Sigmoid colon (tissue), 4 donors: Measurements from ENCODE around the gene ZFHX3.

ENCODE experiments used
- EP300 ChIP-seq, 4 donors: sonication (generic); formaldehyde crosslinking; IDR thresholded peaks; one replicate each; pipeline ENCODE4 v1.6.1; 2017; ENCODE audit warnings: antibody characterized with exemption in 4 of 4
- POLR2AphosphoS5 ChIP-seq, 4 donors: sonication (generic); formaldehyde crosslinking; IDR thresholded peaks; one replicate each; pipeline ENCODE4 v1.6.1; 2017; ENCODE audit warnings: antibody characterized with exemption in 4 of 4
- TF ChIP-seq, protein P1 (sequence below), 4 experiments: fragments of 450-650 bp in 3 of 4; fragments of 200-600 bp in 1 of 4; IDR thresholded peaks; one replicate each; pipeline ENCODE4 v1.5.1; 2016 to 2019; ENCODE audit warnings: antibody characterized with exemption in 4 of 4, mild to moderate bottlenecking in 3 of 4, moderate library complexity in 2 of 4

DNA sequence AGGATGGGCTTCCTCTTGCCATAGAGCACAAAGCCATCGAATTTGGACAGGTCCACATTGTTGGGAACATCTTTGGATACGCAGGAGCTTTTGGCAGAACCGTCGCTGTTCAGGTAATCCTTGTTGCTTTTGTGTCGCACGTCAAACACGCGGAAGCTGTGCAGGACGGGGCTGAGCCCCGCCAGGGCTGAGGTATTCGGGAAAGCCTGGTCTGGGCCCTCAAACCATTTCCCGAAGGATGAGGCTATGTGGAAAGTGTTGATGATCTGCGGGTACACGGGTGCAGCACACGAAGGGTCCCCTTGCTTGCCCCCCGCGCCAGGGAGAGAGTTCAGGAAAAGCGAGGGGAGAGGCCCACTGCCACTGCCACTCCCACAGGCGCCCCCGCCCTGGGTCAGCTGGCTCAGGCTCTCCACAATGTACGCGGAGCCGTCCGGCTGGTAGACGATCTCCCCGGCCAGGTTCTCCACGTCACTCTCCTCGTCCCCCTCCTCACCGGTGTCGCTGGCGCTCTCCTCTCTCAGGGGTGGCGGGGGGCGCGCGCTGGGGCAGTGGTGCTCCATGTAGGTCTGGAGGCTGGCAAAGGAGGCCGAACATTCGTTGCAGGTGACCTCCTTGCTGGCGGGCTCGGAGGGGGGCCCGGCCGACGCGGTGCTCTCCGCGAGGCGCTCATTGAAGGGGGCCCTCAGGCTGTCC lies 88.5 kb downstream of the ZFHX3 start:
- TF ChIP-seq, protein P1, sequence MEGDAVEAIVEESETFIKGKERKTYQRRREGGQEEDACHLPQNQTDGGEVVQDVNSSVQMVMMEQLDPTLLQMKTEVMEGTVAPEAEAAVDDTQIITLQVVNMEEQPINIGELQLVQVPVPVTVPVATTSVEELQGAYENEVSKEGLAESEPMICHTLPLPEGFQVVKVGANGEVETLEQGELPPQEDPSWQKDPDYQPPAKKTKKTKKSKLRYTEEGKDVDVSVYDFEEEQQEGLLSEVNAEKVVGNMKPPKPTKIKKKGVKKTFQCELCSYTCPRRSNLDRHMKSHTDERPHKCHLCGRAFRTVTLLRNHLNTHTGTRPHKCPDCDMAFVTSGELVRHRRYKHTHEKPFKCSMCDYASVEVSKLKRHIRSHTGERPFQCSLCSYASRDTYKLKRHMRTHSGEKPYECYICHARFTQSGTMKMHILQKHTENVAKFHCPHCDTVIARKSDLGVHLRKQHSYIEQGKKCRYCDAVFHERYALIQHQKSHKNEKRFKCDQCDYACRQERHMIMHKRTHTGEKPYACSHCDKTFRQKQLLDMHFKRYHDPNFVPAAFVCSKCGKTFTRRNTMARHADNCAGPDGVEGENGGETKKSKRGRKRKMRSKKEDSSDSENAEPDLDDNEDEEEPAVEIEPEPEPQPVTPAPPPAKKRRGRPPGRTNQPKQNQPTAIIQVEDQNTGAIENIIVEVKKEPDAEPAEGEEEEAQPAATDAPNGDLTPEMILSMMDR (IDR thresholded peaks at IDR 0.05): no peak
- no peak for TF ChIP-seq POLR2AphosphoS5 (IDR thresholded peaks at IDR 0.05)
- TF ChIP-seq EP300 (IDR thresholded peaks at IDR 0.05): no peak
